HG02798 (cell line): ENCODE results near the gene MROH7.

Source experiments
- ATAC-seq: cut with Tn5 transposase; IDR thresholded peaks from one replicate; pipeline ENCODE4 v1.9.1; 2021; ENCODE audit warnings: mild to moderate bottlenecking; ENCODE audit not compliant: unreplicated experiment, poor library complexity

Gene MROH7

GRCh38 chr1:54640863-54641836 is at the start of gene MROH7:
Gene MROH7, plus strand, starts transcription at chr1:54641786. Its CDS starts 11,141 bp downstream, at chr1:54652927.
- ATAC-seq, result no peak

DNA sequence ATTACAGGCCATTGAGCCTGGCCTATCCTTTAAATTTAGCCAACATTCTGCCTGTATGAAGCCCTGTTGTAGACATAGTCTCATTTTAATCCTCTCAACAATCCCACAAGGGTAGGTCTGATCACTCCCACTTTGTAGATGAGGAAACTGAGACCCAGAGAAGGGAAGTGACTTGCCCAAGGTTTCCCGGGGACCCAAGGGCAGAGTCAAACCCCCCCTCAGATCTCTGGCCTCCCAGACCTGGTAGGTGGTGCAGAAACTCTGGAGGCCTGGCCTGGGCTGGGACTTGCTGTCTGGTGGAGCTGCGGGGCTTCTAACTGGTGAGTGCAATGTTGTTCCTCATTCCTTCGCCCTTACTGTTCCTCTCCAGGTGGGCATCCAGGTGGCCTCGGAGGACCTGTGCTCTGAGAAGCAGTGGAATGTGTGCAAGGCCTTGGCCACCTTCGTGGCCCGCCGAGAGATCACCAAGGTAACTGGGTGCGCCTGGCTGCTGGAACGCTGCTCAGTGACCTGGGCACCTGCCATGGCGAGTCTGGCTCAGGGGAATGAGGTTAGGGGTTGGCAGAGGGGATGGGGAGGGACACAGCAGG is 47.9 kb upstream of the MROH7 start:
- no peak for ATAC-seq

DNA sequence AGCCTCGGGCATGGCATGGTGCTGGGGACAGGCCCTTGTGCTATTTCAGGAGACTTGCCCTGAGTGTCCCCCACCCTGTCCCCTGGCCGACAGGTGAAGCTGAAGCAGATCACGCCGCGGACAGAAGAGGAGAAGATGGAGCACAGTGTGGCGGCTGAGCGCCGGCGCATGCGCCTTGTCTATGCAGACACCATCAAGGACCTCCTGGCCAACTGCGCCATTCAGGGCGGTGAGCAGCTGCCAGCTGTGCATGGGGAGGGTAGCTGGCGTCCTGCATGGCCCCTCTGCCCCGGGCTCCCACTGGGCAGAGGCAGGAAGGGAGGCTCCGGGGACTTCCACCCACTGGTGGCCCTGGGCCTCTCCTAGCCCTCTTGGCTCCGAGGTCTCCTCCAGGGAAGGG is 47.1 kb upstream of the MROH7 start:
- no peak for ATAC-seq

GRCh38 chr1:54595956-54596498 is 45.6 kb upstream of the MROH7 start:
- ATAC-seq, result no peak

DNA sequence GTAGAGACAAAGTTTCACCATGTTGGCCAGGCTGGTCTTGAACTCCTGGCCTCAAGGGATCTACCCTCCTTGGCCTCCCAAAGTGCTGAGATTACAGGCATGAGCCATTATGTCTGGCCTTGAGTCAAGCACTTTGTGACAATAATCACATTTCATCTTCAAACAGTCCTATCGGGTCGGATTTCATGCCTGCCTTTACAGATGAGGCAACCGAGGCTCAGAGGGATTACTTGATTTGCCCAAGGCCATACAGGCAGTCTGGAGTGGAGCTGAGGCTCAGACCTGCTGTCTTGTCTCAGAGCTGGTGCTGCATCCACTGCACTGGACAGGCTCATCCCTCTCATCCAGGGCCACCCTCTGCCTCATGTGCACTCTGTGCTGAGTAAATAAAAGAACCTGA is 44.8 kb upstream of the MROH7 start:
- no peak for ATAC-seq

GRCh38 chr1:54597455-54598030 is 44.0 kb upstream of the MROH7 start:
- ATAC-seq, result no peak

GRCh38 chr1:54599211-54599823 is 42.3 kb upstream of the MROH7 start:
- no peak for ATAC-seq

DNA sequence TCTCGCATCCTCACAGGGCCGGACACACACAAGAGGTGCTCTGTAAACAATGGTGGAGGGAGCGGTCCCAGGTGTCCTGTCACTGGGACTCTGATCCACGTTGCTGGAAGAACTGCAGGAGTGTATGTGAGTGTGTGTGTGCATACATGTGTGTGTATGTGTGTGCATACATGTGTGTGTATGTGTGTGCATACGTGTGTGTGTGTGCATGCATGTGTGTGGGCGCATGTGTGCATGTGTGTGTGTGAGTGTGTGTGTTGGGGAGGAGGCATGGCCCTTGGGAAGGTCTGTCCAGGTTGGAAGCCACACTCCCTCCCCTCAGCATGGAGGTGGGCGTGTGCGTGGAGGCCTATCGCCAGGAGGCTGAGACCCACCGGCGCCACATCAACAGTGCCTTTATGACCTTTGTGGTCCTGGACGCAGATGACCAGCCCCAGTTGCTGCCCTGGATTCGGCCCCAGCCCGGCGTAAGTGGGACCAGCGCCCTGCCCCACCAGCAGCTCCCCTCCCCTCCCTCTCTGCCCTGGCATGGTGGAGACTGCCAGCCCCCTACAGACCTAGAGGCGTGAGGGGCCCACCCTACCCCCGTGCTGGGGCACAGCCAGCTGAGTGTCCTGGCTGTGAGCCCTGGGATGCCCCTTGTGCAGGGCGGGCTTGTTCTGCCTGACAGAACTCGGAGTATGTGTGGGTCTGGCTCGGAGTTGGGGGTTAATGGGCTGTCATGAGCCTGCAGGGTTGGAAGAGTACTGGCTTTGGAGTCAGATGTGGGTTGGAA is 40.5 kb upstream of the MROH7 start:
- no peak for ATAC-seq

GRCh38 chr1:54601730-54602129 is 39.9 kb upstream of the MROH7 start:
- no peak for ATAC-seq

DNA sequence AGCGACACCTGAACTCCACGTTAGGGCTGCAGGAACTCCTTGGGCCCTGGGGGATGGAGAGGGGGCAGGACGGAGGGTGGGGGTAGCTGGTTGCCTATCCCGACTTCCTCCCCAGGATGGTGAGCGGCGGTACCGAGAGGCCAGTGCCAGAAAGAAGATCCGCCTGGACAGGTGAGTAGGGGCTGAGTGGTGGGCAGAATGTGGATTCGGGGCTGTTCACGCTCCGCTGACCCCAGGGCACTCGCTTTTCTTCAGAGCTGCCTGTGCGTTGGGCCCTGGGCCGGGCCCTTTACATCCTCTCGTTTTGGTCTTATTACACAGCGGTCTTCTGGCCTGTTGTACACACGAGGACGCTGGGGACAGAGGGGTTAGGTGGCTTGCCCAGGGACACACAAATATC is 39.0 kb upstream of the MROH7 start:
- ATAC-seq, result no peak

DNA sequence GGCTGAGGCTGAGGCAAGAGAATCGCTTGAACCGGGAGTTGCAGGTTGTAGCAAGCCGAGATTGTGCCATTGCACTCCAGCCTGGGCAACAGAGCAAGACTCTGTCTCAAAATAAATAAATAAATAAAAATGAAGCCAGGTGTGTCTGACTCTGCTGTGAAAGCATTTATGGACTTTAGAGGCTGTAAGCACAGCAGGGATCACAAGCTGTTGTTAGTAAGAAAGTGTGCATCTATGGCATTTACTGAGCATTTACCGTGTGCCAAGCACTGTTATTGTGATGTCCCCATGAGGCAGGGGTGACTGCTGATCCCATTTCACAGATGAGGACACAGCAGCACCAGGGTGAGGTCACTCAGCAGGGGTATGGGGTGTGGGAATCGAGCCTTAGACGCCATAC is 38.3 kb upstream of the MROH7 start:
- ATAC-seq, result no peak

DNA sequence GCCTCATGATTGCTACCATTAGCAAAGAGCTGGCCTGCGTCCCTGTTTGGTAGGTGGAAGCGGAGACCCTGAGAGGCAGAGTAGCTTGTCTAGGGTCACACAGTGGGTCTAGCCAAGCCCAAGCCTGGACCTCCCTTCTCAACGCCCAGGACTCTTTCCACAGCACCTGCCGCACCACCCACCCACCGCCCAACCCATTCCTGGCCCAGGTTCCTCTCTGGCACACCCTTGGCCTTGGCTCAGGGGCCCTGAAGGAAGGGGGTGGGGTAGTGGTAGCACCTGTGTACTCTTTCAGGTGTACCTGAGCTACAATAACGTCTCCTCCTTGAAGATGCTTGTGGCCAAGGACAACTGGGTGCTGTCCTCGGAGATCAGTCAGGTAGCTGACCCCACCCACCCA is 37.5 kb upstream of the MROH7 start:
- ATAC-seq, result no peak

DNA sequence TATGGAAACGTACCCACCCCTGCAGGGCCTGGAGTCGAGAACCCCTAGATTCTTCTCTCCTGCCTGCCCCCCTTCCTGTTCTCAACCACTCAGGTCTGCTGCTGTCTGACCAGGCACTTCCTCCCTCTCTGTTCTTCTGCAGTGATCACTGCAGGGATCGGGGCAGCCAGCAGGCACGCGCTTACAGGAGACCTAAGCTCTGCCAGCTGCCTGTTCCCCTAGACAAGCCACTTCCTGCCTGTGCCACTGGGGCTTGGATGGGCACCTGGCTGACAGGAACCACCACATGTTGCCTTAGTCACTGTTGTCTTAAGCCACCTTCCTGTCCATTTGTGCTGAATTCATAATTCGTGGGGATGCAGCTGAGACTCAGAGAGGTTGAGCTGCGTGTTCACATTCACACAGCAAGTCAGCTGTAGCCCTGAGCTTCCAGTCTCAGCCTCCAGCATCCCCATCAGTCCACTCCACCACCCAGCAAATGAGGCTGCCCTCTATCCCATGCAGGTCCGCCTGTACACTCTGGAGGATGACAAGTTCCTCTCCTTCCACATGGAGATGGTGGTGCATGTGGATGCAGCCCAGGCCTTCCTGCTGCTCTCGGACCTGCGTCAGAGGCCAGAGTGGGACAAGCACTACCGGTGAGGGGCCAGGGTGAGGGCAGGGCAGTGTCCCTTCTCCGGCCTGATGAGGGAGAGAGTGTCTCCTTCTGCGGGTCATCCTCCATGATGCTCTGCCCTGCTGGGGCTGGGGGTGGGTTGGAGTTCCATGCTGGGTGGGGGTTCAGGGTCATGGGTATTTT is 36.8 kb upstream of the MROH7 start:
- ATAC-seq, result no peak

GRCh38 chr1:54606096-54606989 is 35.2 kb upstream of the MROH7 start:
- no peak for ATAC-seq

DNA sequence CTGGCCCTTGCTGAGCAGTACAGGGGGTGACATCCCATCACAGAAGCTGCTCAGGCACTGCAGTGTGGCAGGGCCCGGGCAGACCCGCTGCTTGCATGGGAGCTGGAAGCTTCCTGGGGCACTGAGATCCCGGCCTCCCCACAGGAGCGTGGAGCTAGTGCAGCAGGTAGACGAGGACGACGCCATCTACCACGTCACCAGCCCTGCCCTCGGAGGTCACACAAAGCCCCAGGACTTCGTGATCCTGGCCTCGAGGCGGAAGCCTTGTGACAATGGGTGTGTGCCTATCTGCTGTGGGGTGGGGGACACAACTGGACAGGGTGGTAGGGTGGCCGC is 34.6 kb upstream of the MROH7 start:
- no peak for ATAC-seq

GRCh38 chr1:54607821-54608565 is 33.6 kb upstream of the MROH7 start:
- no peak for ATAC-seq

DNA sequence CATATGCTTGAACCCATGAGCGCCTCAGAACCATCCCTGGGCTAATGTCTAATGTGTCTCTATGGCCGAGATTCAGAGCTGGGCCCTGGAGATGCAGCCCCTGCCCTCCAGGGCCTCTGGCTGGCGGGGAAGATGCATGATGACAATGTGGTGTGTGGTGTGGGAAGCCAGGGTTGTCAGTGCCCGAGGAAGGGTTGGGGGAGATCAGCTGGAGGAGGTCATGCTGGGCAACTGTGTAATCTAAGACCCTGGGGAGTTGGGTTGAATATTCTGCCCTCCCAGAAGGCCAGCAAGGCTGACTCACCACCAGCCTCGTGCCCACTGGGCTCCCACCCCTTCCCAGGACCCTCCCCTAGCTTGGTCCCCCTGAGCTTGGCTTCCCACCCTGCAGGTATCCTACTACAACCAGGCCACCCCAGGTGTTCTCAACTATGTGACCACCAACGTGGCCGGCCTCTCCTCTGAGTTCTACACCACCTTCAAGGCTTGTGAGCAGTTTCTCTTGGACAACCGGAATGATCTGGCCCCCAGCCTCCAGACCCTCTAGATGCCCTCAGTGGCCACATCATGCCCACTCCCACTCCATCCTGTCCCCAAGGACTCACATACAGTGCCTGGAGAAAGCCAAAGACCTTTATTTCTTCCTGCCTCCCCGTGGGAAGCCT is 32.9 kb upstream of the MROH7 start:
- ATAC-seq, result no peak
